Epithelial cell of umbilical artery (primary cell): ENCODE measurements around the gene ZNG1B. TPM values are rescaled to one million over a fixed set of nuclear protein-coding genes. Genes with fewer than 3 reads are reported as not detected.

Experiments
- total RNA-seq: library from RNA; depleted of rRNA; stranded (reverse); fragments of >200 nt; gene quantifications from 2 replicates; pipeline ENCODE4 v1.2.3, GENCODE V29; 2014

ZNG1B gene
- 37.7 and 55.3 TPM in 2 replicates for total RNA-seq

GRCh38 chr2:113437508-113438465 is at the start of gene ZNG1B:
ZNG1B (plus strand) TSS chr2:113437691; CDS start chr2:113437869, 178 bp downstream.

DNA sequence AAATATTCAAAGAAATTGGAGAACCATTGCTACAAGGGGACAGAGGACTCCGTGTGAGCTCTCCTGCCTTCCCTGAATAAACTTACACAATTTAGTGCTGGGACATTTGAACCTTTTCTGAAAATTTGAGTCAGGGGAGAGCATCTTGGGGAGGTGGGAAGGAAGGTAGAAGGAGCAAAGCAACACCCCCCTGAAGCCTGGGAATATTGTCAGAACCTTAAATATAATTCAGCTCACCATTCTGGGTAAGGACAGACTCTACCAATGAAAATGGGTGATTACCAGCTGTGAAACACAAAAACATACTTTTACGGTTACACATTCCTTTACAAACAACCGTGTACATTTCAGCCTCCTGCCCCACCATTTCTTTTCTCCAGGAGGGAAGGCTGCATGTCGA is 60.9 kb downstream of the ZNG1B start, which contains the start of gene FOXD4L1:
Gene FOXD4L1 (plus strand): TSS at position 301 of the 400 bp plus-strand sequence. CDS start 592 bp downstream, outside the sequence.

Other genes starting within 250 kb of the ZNG1B start
- gene PAX8, start 158.8 kb upstream of the ZNG1B start, total RNA-seq: under 0.01 TPM in 1 of 2 replicates, not detected in the other
- gene FOXD4L1, start 61.0 kb downstream of the ZNG1B start, total RNA-seq: under 0.01 TPM in 1 of 2 replicates, not detected in the other
- gene RABL2A, start 189.6 kb downstream of the ZNG1B start, total RNA-seq: 4.5 and 7.4 TPM in 2 replicates